Measurements from ENCODE around the gene MAP6D1. TPM values are rescaled to one million over a fixed set of nuclear protein-coding genes. Genes with fewer than 3 reads are reported as not detected.
A peak's percentile ranks its signal among the peaks of the same experiment; 100 is the strongest.

Gene MAP6D1
- polyA plus RNA-seq, 1 donor from 2014 or later = 3.1 TPM

DNA sequence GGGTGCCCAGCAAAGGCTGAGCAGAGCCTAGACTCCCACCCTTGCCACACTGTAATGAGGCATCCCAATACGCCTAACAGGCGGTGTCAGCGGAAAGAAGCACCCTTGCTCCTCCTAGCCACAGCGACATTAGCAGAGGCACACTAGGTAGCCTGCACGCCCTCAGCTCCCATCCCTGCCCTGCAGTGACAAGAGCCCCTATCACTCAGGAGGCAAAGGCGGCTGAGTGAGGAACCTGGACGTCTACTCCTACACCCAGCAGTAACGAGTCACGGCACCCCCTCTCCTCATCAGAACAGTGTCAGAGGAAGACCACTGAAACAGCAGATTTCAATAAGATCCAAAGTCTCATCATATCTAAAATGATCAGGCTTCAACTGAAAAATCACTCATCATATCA lies 12.0 kb upstream of the MAP6D1 start:
- Histone ChIP-seq H3K27me3 (ENCODE audit: insufficient read depth, low read depth, low read length) (no peaks in the 10 kb centered on the region), H3K9me3 (ENCODE audit: low read length) (no peaks in the 10 kb centered on the region), H3F3A (ENCODE audit: insufficient read depth, low read length, poor library complexity, severe bottlenecking) (no peaks in the 10 kb centered on the region), H3K36me3 (ENCODE audit: insufficient read depth, low read length) (peaks cover 12% of the 10 kb centered on the region), H4K20me1 (ENCODE audit: insufficient read depth) (no peaks in the 10 kb centered on the region), H3K4me2 (ENCODE audit: low read length) (no peak overlapping the region), H3K9me2 (ENCODE audit: insufficient read depth, low read length) (no peaks in the 10 kb centered on the region), H3K9ac (ENCODE audit: low read length) (no peak overlapping the region), H3K4me3 (ENCODE audit: low read length) (no peak overlapping the region), H2AFZ (ENCODE audit: low read depth, low read length) (no peak overlapping the region), H3K27ac (ENCODE audit: low read length) (no peak overlapping the region), H3K79me2 (replicated peaks; ENCODE audit: insufficient read depth, low read length) (no peaks in the 10 kb centered on the region)
- TF ChIP-seq TAF1 (IDR thresholded peaks at IDR 0.05; ENCODE audit: low read depth) (no peak), RAD21 (conservative IDR thresholded peaks at IDR 0.05) (no peak), MXI1 (conservative IDR thresholded peaks at IDR 0.05; ENCODE audit: poor library complexity, severe bottlenecking) (no peak), POLR2AphosphoS5 (IDR thresholded peaks at IDR 0.05) (no peak), SMC3 (conservative IDR thresholded peaks at IDR 0.05; ENCODE audit: poor library complexity) (no peak), EZH2 (IDR thresholded peaks at IDR 0.05; ENCODE audit: borderline replicate concordance, insufficient read depth, low read length, poor library complexity, severe bottlenecking) (no peak), EP300 (conservative IDR thresholded peaks at IDR 0.05; ENCODE audit: poor library complexity, severe bottlenecking) (no peak)
- TF ChIP-seq, protein P1, sequence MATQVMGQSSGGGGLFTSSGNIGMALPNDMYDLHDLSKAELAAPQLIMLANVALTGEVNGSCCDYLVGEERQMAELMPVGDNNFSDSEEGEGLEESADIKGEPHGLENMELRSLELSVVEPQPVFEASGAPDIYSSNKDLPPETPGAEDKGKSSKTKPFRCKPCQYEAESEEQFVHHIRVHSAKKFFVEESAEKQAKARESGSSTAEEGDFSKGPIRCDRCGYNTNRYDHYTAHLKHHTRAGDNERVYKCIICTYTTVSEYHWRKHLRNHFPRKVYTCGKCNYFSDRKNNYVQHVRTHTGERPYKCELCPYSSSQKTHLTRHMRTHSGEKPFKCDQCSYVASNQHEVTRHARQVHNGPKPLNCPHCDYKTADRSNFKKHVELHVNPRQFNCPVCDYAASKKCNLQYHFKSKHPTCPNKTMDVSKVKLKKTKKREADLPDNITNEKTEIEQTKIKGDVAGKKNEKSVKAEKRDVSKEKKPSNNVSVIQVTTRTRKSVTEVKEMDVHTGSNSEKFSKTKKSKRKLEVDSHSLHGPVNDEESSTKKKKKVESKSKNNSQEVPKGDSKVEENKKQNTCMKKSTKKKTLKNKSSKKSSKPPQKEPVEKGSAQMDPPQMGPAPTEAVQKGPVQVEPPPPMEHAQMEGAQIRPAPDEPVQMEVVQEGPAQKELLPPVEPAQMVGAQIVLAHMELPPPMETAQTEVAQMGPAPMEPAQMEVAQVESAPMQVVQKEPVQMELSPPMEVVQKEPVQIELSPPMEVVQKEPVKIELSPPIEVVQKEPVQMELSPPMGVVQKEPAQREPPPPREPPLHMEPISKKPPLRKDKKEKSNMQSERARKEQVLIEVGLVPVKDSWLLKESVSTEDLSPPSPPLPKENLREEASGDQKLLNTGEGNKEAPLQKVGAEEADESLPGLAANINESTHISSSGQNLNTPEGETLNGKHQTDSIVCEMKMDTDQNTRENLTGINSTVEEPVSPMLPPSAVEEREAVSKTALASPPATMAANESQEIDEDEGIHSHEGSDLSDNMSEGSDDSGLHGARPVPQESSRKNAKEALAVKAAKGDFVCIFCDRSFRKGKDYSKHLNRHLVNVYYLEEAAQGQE (IDR thresholded peaks at IDR 0.05; ENCODE audit: borderline replicate concordance) = no peak
- TF ChIP-seq, protein P2, sequence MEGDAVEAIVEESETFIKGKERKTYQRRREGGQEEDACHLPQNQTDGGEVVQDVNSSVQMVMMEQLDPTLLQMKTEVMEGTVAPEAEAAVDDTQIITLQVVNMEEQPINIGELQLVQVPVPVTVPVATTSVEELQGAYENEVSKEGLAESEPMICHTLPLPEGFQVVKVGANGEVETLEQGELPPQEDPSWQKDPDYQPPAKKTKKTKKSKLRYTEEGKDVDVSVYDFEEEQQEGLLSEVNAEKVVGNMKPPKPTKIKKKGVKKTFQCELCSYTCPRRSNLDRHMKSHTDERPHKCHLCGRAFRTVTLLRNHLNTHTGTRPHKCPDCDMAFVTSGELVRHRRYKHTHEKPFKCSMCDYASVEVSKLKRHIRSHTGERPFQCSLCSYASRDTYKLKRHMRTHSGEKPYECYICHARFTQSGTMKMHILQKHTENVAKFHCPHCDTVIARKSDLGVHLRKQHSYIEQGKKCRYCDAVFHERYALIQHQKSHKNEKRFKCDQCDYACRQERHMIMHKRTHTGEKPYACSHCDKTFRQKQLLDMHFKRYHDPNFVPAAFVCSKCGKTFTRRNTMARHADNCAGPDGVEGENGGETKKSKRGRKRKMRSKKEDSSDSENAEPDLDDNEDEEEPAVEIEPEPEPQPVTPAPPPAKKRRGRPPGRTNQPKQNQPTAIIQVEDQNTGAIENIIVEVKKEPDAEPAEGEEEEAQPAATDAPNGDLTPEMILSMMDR (IDR thresholded peaks at IDR 0.05; ENCODE audit: poor library complexity, severe bottlenecking) = no peak

DNA sequence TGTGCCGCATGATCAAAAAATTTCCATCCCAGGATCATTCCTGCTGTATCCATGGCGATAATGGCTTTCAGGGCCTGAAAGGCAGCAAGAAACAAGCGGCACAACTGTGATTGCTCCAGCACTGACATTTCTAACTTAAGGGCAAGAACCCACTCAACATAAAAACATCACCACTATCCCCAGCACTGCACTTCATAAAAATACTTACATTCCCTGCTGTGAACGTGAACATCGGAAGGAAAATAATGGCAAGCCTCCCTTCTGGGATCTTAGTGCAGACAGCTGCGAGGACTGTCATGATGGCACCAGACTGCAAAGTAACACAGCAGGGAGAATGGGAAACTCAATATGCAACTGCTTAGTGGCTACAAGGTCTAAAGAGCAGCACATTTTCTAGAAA lies 8.1 kb upstream of the MAP6D1 start:
- Histone ChIP-seq H3K9me2 (ENCODE audit: insufficient read depth, low read length) (no peaks in the 10 kb centered on the region), H4K20me1 (ENCODE audit: insufficient read depth) (no peaks in the 10 kb centered on the region), H3K9ac (ENCODE audit: low read length) (no peak overlapping the region), H3K79me2 (replicated peaks; ENCODE audit: insufficient read depth, low read length) (no peaks in the 10 kb centered on the region), H2AFZ (ENCODE audit: low read depth, low read length) (no peak overlapping the region), H3F3A (ENCODE audit: insufficient read depth, low read length, poor library complexity, severe bottlenecking) (no peaks in the 10 kb centered on the region), H3K4me3 (ENCODE audit: low read length) (peak overlapping the region; percentile 23), H3K36me3 (ENCODE audit: insufficient read depth, low read length) (peaks cover 6% of the 10 kb centered on the region), H3K27me3 (ENCODE audit: insufficient read depth, low read depth, low read length) (no peaks in the 10 kb centered on the region), H3K27ac (ENCODE audit: low read length) (peak overlapping the region; percentile 54), H3K4me2 (ENCODE audit: low read length) (no peak overlapping the region), H3K9me3 (ENCODE audit: low read length) (no peaks in the 10 kb centered on the region)
- TF ChIP-seq POLR2AphosphoS5 (IDR thresholded peaks at IDR 0.05) = peak; percentile 55
- no peak for TF ChIP-seq TAF1 (IDR thresholded peaks at IDR 0.05; ENCODE audit: low read depth)
- peak; percentile 28 for TF ChIP-seq MXI1 (conservative IDR thresholded peaks at IDR 0.05; ENCODE audit: poor library complexity, severe bottlenecking)
- TF ChIP-seq EZH2 (IDR thresholded peaks at IDR 0.05; ENCODE audit: borderline replicate concordance, insufficient read depth, low read length, poor library complexity, severe bottlenecking) = no peak
- TF ChIP-seq, protein P2 (IDR thresholded peaks at IDR 0.05; ENCODE audit: poor library complexity, severe bottlenecking) = no peak
- TF ChIP-seq, protein P1 (IDR thresholded peaks at IDR 0.05; ENCODE audit: borderline replicate concordance) = no peak
- no peak for TF ChIP-seq RAD21 (conservative IDR thresholded peaks at IDR 0.05)
- peak; percentile 32 for TF ChIP-seq EP300 (conservative IDR thresholded peaks at IDR 0.05; ENCODE audit: poor library complexity, severe bottlenecking)
- TF ChIP-seq SMC3 (conservative IDR thresholded peaks at IDR 0.05; ENCODE audit: poor library complexity) = no peak

All from neural cell (in vitro differentiated cells).